ENCODE results near the gene SAMD1.

The SAMD1 gene

GRCh38 chr19:14091081-14091812 lies 696 bp upstream of the SAMD1 start:
- no peaks in the 10 kb centered on the region for H3K27me3 ChIP-seq

DNA sequence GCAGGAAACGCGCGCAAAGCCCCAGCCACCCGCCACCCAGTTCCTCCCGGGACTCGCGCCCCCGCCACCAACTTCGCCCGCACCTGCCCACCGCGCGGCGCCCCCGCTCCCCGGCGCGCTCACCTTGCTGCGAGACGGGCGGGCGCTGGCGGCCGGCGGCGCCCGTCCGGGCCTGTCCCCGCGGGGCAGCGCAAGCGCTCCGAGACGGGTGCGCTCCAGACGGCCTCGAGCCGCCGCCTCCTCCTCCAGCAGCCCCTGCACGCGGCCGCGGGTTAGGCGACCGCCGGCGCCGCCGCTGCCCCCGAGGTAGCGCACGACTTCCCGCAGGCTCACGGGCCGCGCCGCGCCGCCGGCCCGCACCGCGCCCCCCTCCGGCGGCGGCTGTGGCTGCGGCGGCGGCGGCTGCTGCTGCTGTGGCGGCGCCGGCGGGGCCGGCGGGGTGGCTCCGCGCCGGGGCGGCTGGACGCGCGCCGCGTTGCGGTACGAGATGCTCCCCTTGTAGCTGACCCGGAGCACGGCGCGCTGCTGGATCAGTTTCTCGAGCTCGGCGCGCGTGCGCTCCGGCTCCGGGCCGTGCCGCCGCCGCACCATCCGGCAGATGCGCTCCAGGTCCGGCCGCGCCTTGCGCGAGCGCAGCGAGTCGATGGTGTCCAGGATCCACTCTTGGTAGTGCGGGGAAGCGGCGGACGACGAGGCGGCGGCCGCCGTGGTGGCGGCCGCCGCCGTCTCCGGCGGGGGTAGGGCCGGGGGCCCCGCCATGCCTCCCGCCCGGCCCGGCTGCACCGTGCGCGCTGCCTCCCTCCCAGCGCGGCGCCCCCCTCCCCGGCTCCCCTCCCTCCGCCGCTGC lies 666 bp downstream of the SAMD1 start:
- Histone ChIP-seq H4K20me1 (peaks cover 9 to 37% (median 20%) of the 10 kb centered on the region in 11 experiments; a peak in 19 of 22 replicates), H3K9me3 (replicated peaks in 1 of 11) (peaks cover 11 to 20% (median 15%) of the 10 kb centered on the region in 11 experiments), H3K4me3 (peak overlapping the region; percentile 61 to 84 (median 74)), H3K9ac (peak overlapping the region; percentile 71 to 84 (median 80)), H3K4me1 (peaks cover 22 to 35% (median 26%) of the 10 kb centered on the region in 10 experiments), H3K27me3 (no peaks in the 10 kb centered on the region), H3K27ac (peak overlapping the region; percentile 26 to 79 (median 67); a peak in 19 of 22 replicates), H3K36me3 (peaks cover 32 to 63% (median 56%) of the 10 kb centered on the region in 11 experiments), H3K4me2 (peak overlapping the region; percentile 79 to 95 (median 86))
- TF ChIP-seq Cebpa-rat (IDR thresholded peaks at IDR 0.05), result no peak

More at GRCh38 chr19:14091081-14091812, 696 bp upstream of the SAMD1 start:
- peak overlapping the region; percentile 87 to 97 (median 95) for H3K4me2 ChIP-seq
- H3K4me1 ChIP-seq, result peaks cover 22 to 35% (median 26%) of the 10 kb centered on the region in 10 experiments
- peak overlapping the region; percentile 77 to 91 (median 86) for H3K27ac ChIP-seq
- peaks cover 35 to 62% (median 52%) of the 10 kb centered on the region in 11 experiments for H3K36me3 ChIP-seq
- TF ChIP-seq Cebpa-rat (IDR thresholded peaks at IDR 0.05), result no peak
- H3K4me3 ChIP-seq, result peak overlapping the region; percentile 68 to 88 (median 79)
- peak overlapping the region; percentile 77 to 92 (median 86) for H3K9ac ChIP-seq
- H4K20me1 ChIP-seq, result peaks cover 9 to 28% (median 20%) of the 10 kb centered on the region in 11 experiments; a peak in 19 of 22 replicates
- H3K9me3 ChIP-seq (replicated peaks in 1 of 11), result peaks cover 11 to 21% (median 15%) of the 10 kb centered on the region in 11 experiments

DNA sequence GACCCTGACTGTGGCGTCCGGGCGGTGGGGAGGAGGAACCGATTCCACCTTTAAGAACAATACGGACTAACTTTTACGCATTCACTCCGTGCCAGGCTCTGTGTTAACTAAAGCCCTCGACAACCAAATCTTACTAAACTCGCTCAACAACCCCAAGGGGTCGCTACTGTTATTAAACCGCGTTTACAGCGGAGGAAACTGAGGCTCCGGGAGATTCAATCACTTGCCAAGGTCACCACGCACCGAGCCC lies 1.2 kb downstream of the SAMD1 start:
- Histone ChIP-seq H3K4me2 (peak overlapping the region; percentile 79 to 95 (median 86)), H3K9me3 (replicated peaks in 1 of 11) (peaks cover 11 to 15% (median 14%) of the 10 kb centered on the region in 11 experiments), H3K27ac (peak overlapping the region in 8 of 11 experiments; percentile 36 to 79 (median 68); a peak in 12 of 22 replicates), H3K4me1 (peaks cover 22 to 35% (median 26%) of the 10 kb centered on the region in 10 experiments), H3K36me3 (peaks cover 32 to 61% (median 53%) of the 10 kb centered on the region in 11 experiments), H3K9ac (peak overlapping the region; percentile 71 to 84 (median 80)), H3K27me3 (no peaks in the 10 kb centered on the region), H4K20me1 (peaks cover 9 to 37% (median 20%) of the 10 kb centered on the region in 11 experiments; a peak in 19 of 22 replicates), H3K4me3 (peak overlapping the region; percentile 61 to 84 (median 74))
- no peak for TF ChIP-seq Cebpa-rat (IDR thresholded peaks at IDR 0.05)

DNA sequence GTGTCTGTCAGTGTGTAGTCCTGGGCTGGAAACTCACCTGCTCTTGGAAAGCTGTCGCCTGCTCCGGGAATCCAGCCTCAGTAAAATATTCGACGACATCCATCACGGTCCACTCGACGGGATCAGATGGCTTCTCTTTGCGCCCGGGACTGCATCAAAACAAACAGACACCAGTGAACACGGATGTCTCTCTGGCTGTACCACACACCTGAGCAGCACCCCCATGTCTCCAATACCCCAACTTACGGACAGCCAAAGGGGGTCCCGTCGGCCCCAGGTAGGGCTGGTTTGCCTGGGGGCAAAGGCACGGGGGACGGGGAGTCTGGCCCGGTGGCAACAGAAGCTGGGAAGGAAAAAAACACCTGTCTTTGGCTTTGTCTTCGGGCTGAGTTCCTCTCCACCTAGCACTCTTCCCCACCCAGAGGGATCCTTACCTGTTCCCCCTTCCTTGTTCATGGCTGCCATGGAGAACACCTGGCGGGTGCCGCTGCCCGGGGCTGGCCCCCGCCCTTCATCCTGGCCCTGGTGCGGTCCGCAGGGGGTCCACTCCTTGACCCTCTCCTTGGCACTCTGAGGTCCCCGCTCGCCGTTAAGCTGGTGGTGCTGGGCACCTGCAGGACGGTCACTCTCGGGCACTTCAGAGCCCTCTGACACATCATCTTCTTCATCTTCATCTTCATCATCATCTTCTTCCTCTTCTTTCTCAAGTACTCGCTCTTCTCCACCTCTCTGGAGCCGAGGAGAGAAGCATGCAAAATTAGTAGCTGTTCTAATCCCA lies 1.7 kb downstream of the SAMD1 start:
- Histone ChIP-seq H3K4me3 (peak overlapping the region; percentile 61 to 84 (median 74)), H3K4me2 (peak overlapping the region; percentile 79 to 95 (median 86)), H3K9ac (peak overlapping the region in 10 of 11 experiments; percentile 75 to 84 (median 80); a peak in 20 of 22 replicates), H3K27ac (no peak overlapping the region), H3K27me3 (no peaks in the 10 kb centered on the region), H3K36me3 (peaks cover 32 to 55% (median 50%) of the 10 kb centered on the region in 11 experiments), H4K20me1 (peaks cover 9 to 37% (median 20%) of the 10 kb centered on the region in 11 experiments; a peak in 19 of 22 replicates), H3K9me3 (replicated peaks in 1 of 11) (peaks cover 9% of the 10 kb centered on the region in 11 experiments), H3K4me1 (peaks cover 22 to 35% (median 27%) of the 10 kb centered on the region in 10 experiments)
- no peak for TF ChIP-seq Cebpa-rat (IDR thresholded peaks at IDR 0.05)

GRCh38 chr19:14086098-14086497 lies 4.5 kb downstream of the SAMD1 start:
- Histone ChIP-seq H3K27me3 (no peaks in the 10 kb centered on the region), H3K9me3 (replicated peaks in 1 of 11) (no peaks in the 10 kb centered on the region), H4K20me1 (peaks cover 9 to 37% (median 20%) of the 10 kb centered on the region in 11 experiments; a peak in 19 of 22 replicates), H3K9ac (no peak overlapping the region), H3K4me1 (peaks cover 21 to 40% (median 32%) of the 10 kb centered on the region in 10 experiments), H3K27ac (no peak overlapping the region), H3K36me3 (peaks cover 25 to 50% (median 42%) of the 10 kb centered on the region in 11 experiments), H3K4me3 (no peak overlapping the region), H3K4me2 (no peak overlapping the region)
- no peak for TF ChIP-seq Cebpa-rat (IDR thresholded peaks at IDR 0.05)

DNA sequence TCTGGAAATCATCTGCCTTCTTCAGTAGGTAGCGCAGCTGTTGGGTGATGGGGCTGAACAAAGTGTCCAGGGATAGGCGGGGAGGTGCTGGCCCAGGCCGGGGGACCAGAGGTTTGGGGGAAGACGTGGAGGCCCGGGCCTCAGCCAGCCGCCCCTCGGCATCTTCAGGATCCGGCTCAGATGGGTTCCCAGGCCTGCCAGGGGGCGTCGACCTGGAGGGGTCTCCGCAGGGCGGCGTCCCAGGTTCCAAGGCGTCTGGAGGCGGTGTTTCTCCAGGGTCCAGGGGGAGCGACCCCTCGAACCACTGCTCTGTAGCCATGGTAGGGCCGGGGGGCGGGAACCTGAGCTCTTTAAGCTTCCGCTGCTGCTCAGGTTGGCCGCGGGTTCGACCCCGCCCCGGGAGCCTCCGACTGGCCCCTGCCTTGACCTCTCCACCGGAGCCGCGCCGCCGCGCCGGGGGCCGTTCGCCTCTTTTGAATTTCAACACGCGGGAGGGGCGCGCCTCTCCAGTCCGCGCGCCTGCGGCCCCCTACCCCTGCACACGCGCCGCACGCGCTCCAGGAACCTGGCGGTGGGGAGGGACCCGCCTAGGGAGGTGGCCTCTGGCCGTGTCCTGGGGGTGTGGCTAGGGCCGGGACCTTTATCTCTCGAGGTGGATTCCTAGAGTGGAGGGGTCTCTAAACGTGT lies 5.1 kb downstream of the SAMD1 start, which contains the start of gene C19orf67:
Gene C19orf67, minus strand, starts transcription at position 475 of the 687 bp plus-strand sequence. Its CDS starts 156 bp downstream, at position 319.
- no peak within 1 kb of the TSS for H3K4me2 ChIP-seq

GRCh38 chr19:14082675-14082960 lies 7.9 kb downstream of the SAMD1 start:
- peak overlapping the region in 3 of 11 experiments; percentile 77 to 88 (median 86); a peak in 5 of 22 replicates for H3K9ac ChIP-seq
- H3K9me3 ChIP-seq (replicated peaks in 1 of 11), result no peaks in the 10 kb centered on the region
- H3K27ac ChIP-seq, result no peak overlapping the region
- H3K4me1 ChIP-seq, result peaks cover 29 to 51% (median 40%) of the 10 kb centered on the region in 10 experiments
- peaks cover 10 to 34% (median 27%) of the 10 kb centered on the region in 11 experiments; a peak in 21 of 22 replicates for H3K36me3 ChIP-seq
- no peak for TF ChIP-seq Cebpa-rat (IDR thresholded peaks at IDR 0.05)
- peak overlapping the region in 3 of 10 experiments; percentile 70 to 74 (median 72); a peak in 5 of 20 replicates for H3K4me3 ChIP-seq
- no peaks in the 10 kb centered on the region for H3K27me3 ChIP-seq
- peak overlapping the region in 8 of 11 experiments; percentile 87 to 99 (median 94); a peak in 14 of 22 replicates for H3K4me2 ChIP-seq
- H4K20me1 ChIP-seq, result peaks cover 0 to 16% (median 0%) of the 10 kb centered on the region in 11 experiments; a peak in 5 of 22 replicates

More for the DNA sequence above, 5.1 kb downstream of the SAMD1 start, which contains the start of gene C19orf67:
- no peak within 1 kb of the TSS for H3K9ac ChIP-seq
- H3K27ac ChIP-seq, result no peak within 1 kb of the TSS
- H3K4me3 ChIP-seq, result no peak within 1 kb of the TSS
- no peaks in the 10 kb centered on the region for H3K27me3 ChIP-seq
- no peaks in the 10 kb centered on the region for H3K9me3 ChIP-seq (replicated peaks in 1 of 11)
- no peak for TF ChIP-seq Cebpa-rat (IDR thresholded peaks at IDR 0.05)
- H3K4me1 ChIP-seq, result peaks cover 24 to 41% (median 34%) of the 10 kb centered on the region in 10 experiments
- H4K20me1 ChIP-seq, result peaks cover 9 to 37% (median 20%) of the 10 kb centered on the region in 11 experiments; a peak in 19 of 22 replicates
- H3K36me3 ChIP-seq, result peaks cover 25 to 50% (median 42%) of the 10 kb centered on the region in 11 experiments
